ENCODE data around the gene FMNL3. TPM values are rescaled to one million over a fixed set of nuclear protein-coding genes. Genes with fewer than 3 reads are reported as not detected.
"Not testable (repeated sequence)": the region's sequence is repeated elsewhere in the genome, so short reads cannot be mapped to it uniquely, and the experiment has no call there.

Gene FMNL3
- total RNA-seq, 1 donor from 2014 or later: 26.4 TPM

DNA sequence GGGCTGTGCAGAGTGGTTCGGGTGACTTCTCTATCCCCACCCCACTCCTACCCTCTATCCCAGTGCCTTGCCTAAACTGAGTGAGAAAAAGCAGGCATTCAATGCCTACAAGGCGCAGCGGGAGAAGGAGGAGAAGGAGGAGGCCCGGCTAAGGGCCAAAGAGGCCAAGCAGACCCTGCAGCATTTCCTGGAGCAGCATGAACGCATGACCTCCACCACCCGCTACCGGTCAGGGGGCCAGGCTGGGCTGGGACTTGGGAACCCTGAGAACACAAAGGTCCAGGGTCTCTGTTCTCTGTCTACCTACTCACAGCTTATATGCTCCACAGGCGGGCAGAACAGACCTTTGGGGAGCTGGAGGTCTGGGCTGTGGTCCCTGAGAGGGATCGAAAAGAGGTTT lies 72.2 kb downstream of the FMNL3 start:
- no peak for DNase-seq (ENCODE audit: low spot score)

DNA sequence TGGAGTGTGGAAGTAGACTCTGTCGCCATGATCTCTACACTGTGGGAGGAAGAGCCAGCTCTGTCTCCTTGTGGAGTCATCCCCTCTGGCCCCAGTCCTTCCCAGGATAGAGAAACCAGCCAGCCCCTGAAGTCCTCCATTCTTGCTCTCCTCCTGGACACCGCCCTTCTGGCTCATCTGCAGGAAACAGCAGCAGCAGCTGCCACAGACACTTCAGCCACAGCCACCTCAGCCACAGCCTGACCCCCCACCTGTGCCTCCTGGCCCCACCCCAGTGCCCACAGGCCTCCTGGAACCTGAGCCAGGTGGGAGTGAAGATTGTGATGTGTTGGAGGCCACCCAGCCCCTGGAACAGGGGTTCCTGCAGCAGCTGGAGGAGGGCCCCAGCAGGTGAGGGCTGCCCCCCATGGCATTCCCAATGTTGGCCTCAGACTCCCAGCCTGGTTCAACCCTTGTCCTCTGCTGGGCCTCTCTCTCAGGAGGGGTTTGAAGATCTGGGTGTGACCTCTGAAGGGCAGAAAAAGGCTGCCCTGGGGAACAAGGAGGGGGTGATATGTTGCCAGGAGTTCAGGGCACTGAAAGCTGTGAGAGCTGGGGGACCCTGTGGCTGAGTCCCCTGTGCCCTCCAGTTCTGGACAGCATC lies 73.4 kb downstream of the FMNL3 start:
- no peak for DNase-seq (ENCODE audit: low spot score)

DNA sequence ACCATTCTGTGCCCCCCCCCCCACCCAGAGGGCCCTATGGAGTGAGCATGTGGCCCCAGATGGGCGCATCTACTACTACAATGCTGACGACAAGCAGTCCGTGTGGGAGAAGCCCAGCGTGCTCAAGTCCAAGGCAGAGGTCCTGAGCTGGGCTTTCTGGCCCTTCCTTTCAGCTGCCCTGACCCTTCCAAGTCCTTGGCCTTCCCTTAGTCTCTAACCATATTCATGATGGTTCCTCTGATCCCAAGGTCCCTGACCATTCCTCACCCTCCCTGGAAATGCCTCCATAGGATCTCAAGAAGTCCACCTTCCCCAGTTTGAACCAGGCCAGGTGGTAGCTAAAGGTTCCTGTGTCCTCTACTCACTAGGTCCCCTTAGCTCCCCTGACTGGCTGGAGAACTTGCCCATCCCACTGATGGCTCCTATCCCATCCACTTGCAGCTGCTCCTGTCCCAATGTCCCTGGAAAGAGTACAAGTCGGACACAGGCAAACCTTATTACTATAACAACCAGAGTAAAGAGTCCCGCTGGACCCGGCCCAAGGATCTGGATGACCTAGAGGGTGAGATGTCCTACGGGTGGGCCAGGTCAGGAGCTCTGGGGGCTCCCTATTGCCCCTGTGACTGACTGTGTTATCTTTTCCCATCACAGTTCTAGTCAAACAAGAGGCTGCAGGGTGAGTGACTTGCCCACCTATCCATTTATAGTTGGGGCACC lies 74.1 kb downstream of the FMNL3 start:
- DNase-seq (ENCODE audit: low spot score): no peak

DNA sequence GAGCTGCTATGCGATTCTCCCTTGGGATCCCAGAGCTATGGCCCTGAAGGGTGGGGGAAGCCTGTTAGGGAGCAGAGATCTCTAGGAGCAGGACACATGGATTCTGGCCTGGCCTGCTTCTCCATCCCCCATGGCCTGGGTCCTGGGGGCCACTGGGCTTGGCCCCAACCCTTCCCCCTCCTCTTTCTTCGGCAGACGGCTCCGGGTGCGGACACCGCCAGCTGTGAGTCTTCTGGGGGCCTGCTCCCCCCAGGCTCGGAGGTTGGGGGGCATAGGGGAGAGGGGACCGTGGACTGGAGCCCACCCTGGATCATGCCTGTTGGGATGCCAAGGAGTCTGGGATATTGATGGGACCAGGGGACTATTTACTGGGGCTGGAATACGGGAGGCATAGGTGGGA lies 74.8 kb downstream of the FMNL3 start:
- no peak for DNase-seq (ENCODE audit: low spot score)

DNA sequence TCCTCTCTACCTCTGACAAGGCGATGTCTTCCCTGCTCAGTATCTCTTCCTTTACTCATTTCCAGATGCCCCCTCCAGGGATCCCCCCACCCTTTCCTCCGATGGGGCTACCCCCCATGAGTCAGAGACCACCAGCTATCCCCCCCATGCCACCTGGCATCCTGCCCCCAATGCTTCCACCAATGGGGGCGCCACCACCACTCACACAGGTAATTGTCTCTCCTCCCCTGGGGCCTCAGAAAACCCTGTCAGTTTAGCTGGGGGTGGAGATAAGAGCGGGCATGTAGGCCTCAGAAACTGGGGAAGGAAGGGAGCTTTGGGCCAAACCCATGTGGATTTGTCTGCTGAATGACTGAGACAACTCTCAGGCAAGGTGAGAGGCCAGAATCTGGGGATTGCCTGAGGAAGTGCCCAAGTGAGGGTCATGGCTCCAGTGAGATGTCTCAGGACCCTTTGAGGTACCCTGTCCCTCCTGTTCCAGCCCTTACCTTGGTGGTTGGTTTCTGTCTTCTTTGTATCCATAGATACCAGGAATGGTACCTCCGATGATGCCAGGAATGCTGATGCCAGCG lies 75.8 kb downstream of the FMNL3 start:
- DNase-seq (ENCODE audit: low spot score): no peak

DNA sequence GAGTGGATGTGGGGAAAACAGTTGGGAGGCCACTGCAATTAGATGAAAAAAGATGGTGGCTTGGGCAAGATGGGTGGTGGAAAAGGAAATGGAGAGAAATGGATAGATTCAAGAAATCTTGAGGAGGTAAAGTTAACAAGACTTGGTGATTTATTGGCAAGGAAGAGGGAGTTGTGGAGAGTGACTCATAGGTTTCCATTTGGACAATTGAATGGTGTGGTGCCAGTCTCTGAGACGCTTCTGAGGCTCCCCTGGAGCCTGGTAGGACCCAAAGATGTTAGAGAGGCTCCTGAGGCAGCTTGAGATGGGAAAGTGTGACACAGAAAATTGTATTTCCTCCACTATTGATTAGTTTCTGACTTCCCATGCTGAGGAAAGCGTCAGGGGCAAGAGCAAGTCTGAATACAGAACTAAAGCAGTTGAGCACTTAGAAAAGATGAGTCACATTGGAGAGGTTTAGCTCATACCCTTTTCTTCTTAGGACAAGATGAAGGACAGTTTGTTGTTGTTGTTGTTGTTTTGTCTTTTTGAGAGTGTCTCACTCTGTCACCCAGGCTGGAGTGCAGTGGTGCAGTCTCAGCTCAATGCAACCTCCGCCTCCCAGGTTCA lies 79.3 kb downstream of the FMNL3 start:
- DNase-seq (ENCODE audit: low spot score): no peak

DNA sequence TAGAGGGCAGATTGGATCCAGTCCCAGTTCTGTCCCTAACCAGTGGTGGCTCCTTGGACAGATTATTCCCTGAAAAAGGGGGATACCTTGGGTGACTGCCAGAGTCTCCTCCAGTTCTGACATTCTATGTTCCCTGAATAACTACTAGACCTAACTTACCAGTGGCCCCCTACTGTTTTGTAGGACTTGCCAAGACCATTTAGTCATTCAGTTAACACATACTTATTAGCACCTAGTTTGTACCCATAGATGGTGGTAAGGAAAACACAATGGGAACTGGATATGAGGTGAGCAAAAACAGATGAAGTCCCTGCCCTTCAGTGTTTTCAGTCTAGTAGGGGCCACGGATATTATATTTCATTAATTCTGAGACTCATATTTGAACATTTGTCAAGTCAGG lies 80.4 kb downstream of the FMNL3 start:
- no peak for DNase-seq (ENCODE audit: low spot score)

DNA sequence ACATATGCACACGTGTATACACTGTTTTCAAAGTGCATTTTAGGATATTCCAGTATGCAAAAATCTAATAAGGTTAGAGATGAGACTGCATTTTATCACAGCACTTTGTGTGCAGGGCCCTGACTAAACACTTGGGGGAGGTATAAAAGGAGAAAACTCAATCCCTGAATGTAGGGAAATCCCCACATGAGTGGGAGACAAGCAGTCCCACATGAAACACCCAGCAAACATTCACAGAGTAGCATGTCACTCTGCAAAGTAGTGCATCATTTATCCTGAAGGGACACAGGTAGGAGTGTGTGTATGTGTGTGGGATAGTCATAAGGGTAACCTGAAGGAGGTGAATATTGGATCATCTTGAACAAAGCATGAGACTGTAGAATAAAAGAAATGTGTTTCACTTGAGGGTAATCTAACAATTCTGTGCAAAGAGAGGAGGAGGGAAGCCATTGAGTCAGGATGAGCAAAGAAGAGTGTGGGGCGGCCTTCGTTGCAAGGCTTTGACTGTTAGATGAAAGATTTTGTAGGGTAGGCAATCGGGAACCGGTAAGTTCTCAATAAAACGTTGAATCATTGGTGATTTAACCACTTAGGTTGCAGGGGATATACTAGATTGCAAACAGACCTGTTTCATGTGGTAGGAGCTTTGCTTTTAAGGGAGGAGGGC lies 80.9 kb downstream of the FMNL3 start:
- DNase-seq (ENCODE audit: low spot score): no peak

DNA sequence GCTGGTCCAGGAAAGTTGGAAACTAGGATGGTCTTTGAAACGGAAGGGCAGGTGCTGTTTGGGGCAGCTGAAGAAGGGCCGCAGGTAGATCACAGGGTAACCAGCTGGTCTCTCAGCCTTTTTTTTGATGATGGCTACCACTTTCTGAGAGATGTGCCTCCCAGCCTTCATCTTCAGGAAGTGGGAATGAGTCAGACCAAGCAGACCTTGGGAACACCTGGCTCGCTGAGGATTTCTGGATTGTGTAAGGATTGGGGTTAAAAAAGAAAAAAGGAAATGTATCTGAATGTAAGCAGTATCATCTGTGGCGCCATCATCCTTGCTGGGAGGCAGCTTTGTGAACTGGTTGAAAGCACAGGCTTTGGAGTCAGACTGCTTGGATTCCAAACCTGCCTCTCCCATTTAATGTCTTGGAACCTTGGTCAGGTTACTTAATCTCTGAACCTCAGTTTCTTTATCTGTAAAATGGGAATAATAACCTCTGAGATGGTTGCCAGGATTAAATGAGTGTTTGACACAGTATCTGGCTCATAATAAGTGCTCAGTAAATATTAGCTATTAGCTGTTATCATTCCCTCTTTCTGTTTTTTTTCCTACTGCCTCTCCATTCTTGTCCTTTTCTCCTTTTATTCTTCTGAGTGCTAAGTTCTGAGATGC lies 82.2 kb downstream of the FMNL3 start:
- no peak for DNase-seq (ENCODE audit: low spot score)

DNA sequence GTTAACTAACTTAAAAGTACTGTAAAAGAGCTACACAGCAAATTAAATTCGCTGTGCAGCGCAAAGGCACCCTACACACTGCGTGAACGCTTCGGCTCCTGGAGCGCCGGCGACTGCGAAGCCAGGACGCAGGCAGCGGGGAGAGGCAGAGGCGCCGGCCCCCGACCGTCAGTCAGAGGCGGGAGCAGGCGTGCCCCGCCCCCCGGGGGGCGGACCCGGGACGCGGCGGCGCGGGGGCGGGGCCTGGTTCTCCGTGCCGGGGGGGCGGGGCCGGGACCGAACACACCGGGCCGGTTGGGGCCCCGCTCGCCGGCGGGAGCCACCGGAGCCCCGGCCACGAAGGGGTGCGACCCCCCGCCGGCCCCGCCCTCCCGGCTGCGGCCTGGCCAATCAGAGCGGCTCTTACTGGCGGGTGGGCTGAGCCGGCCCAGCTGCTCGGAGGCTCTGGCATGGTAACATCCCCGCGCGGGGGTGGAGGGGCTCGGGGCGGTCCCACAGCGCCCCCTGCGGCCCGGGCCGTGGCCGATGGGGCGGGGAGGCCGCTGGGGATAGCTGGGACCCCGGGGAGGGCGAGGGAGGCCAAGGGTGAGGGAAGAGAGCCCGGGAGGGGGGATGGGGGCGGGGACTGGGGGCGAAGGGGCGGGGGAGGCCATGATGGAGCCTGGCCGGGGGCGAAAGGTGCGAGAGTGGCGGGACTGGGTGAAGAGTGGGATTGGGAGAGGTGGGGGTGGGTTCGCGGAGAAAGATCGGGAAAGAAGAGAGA lies 83.9 kb downstream of the FMNL3 start, which contains the start of gene PRPF40B:
PRPF40B (plus strand) TSS at position 420 of the 763 bp plus-strand sequence; CDS start at position 450, 30 bp downstream.
- DNase-seq (ENCODE audit: low spot score): peak; percentile 94

DNA sequence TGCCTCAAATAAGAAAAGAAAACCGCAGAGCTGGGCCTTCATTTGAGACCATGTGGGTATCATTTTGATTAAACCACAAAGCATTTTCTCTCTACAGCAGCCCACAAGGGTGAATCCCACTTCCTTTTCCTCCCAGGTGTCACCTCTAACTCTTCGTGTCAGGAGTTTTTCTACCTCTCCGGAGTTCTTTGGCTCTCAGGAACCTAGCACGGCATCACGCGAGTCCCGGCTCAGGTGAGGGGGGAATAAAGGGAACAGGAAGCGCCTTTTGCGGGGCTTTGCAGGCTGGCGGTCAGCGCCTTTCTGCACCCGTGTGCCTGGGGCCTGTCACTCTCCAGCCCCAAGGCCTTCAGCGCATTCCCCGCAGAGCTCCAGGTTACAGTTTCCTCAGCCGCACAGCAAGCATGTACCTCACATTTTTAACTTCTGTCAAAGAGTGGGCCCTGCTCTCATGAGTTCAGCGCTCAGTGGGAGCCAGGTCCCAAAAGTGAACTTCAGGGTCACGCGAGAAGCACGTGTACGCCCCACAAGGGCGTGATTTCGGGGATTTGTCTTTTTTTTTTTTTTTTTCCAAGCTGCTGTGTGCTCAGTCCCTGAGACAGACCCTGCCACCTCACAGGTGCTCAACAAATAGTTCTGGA lies 84.6 kb downstream of the FMNL3 start:
- no peak for DNase-seq (ENCODE audit: low spot score)

DNA sequence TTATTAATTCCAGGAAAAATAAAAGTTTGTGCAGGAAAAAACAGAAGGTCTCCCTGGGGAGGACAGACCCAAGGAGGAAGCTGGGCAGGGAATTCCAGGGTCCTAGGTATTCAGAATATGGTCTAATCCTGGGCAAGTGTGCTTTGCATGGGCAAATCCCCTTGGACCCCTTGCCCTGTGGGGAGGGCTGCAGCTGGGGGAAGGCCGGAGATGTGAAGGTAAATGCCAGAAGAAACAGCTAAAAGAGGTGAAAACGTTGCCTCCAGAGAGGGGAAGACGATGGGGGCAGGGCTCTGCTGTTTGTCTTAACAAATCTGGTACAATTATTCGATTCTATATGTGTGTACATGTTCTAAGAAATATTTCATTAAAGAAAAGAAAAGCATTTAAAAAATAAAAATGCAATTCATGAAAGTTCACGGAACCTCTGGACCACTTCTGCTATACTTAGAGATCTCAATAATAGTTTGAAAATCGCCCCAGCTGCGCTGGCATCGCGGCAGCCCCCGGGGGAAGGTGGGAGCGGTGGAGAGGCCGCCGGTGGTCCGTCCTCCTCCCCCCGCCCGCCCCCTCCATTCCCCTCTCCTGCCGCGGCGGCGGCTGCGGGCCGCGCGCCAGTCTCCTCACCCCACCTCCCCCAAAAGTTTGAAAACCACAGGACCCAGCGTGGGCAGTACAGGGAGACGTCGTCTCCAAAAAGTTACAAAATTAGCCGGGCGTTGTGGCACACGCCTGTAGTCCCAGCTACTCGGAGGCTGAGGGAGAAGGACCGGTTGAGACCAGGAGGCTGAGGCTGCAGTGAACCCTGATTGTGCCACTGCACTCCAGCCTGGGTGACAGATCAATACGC lies 85.3 kb downstream of the FMNL3 start:
- no peak for DNase-seq (ENCODE audit: low spot score)

DNA sequence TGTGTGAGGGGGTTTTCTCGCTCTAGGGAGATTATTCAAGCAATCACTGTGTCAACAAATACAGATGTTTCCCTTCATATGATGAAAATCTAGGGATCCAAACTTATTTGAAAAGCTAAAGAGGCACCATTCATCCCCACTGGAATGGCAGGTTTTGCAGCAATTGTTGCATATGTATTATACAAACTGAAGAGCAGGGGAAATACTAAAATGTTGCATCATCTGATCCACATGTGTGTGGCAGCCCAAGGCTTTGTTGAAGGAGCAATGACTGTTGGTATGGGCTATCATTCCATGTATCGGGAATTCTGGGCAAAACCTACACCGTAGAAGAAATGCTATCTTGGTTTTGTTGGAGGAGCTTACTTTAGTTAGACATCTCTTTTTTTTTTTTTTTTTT lies 87.9 kb downstream of the FMNL3 start:
- no peak for DNase-seq (ENCODE audit: low spot score)

DNA sequence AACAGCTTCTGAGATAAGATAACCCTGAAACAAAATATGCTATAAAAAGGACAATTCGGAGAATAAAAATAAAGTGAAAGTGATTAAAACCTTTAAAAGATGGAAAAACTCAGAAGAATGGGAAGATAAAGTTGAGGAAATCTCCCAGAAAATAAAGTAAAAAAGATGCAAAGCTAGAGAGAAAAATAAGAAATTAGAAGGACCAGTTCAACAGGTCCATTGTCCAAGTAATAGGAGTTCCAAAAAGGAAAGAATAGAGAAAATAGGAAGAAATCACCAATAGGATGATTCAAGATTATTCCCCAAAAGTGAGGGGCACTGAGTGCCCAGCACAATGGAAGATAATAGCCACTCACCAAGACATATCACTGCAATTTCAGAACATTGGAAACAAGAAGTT lies 88.6 kb downstream of the FMNL3 start:
- no peak for DNase-seq (ENCODE audit: low spot score)

DNA sequence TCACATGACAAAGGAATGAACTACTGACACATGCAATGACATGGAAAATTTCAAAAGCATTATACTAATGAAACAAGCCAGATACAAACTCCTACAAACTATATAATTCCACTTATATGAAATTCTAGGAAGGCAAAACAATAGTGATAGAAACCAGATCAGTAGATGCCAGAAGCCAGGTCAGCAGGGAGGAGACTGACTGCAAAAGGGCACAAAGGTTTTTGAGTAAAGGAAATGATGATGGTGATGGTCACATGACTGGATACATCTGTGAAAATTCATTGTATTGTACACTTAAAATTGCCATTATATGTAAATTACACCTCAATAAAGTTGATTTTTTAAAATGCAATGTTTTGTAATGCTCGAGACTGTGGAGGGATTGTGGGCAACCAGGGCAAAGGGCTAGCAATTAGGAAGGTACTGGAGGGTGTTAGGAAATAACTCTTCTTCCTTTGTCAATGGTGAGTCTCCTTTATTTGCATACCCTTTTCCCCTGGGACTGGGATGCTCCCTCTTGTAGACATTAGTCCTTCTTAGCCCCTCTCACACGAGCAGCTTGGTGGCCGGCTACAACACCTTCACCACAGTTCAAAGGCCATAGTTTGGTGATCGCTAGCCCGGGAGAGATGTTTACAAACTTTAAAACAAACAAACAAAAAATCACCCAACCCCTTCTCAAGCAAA lies 90.5 kb downstream of the FMNL3 start:
- DNase-seq (ENCODE audit: low spot score): no peak

DNA sequence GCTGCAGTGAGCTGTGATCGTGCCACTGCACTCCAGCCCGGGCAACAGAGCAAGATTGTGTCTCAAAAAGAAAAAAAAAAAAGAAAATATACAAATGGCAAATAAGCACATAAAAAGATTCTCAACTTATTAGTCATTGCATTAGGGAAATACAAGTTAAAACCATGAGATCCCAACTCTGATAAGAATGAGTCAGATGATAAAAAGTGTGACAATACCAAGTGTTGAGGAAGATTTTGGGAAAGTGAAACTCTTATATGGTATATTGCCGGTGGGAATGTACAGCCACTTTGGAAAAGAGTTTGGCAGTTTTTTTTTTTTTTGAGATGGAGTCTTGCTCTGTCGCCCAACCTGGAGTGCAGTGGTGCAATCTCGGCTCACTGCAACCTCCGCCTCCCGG lies 91.5 kb downstream of the FMNL3 start:
- DNase-seq (ENCODE audit: low spot score): no peak

DNA sequence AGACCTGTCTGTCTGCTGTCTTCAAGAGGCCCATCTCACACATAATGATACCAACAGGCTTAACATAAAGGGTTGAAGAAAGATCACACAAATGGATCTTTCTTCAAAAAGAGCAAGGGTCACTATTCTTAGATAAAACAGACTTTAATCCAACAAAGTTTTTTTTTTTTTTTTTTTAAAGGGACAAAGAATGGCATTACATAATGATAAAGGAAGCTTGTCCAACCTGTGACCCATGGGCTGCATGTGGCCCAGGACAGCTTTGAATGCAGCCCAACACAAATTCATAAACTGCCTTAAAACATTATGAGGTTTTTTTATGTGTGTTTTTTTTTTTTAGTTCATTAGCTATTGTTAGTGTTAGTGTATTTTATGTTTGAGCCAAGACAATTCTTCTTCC lies 95.0 kb downstream of the FMNL3 start:
- no peak for DNase-seq (ENCODE audit: low spot score)

DNA sequence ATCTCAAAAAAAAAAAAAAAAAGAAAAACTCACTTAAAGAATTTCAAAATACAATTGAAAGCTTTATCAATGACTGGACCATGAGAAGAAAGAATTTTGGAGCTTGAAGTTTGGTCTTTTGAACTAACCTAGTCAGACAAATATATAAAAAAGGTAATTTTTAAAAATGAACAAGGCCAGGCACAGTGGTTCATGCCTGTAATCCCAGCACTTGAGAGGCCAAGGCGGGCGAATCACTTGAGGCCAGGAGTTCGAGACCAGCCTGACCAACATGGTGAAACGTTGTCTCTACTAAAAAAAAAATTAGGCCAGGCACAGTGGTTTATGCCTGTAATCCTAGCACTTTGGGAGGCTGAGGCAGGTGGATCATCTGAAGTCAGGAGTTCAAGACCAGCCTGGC lies 96.4 kb downstream of the FMNL3 start:
- DNase-seq (ENCODE audit: low spot score): not testable (repeated sequence)

DNA sequence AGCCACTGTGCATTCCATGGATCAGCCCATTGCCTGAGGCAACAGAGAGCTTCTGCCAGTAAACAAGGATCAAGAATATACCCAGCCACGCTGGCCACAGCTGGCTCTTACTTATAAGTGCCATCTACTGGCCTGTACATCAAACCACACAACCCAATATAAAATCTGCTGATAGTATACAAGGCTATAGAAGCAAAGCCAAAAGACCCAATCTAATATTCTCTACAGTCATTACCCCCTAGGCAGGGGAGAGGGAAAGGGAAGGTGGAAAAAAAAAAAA lies 97.4 kb downstream of the FMNL3 start:
- DNase-seq (ENCODE audit: low spot score): no peak

Measured in mesenteric fat pad (tissue), 1 donor.